ES-I3 (cell line): ENCODE measurements around the gene HKDC1.
A peak's percentile ranks its signal among the peaks of the same experiment; 100 is the strongest.
"Not testable (repeated sequence)": the region's sequence is repeated elsewhere in the genome, so short reads cannot be mapped to it uniquely, and the experiment has no call there.

Experiments used
- H3K36me3 ChIP-seq: 2 replicates; pipeline ENCODE4 v1.6.1; 2013; ENCODE audit warnings: mild to moderate bottlenecking, low read length, control low read depth, moderate library complexity; ENCODE audit not compliant: insufficient read depth
- H3K4me1 ChIP-seq: 2 replicates; pipeline ENCODE4 v1.6.1; 2013; ENCODE audit warnings: mild to moderate bottlenecking, control low read depth, low read length; ENCODE audit not compliant: insufficient read depth
- H3K9ac ChIP-seq: 2 replicates; pipeline ENCODE4 v1.6.1; 2013; ENCODE audit warnings: low read depth, mild to moderate bottlenecking, low read length, moderate library complexity
- H3K9me3 ChIP-seq: 2 replicates; pipeline ENCODE4 v1.6.1; 2013; ENCODE audit warnings: mild to moderate bottlenecking, low read length, moderate library complexity; ENCODE audit not compliant: control insufficient read depth, insufficient read depth

Gene HKDC1, protein sequence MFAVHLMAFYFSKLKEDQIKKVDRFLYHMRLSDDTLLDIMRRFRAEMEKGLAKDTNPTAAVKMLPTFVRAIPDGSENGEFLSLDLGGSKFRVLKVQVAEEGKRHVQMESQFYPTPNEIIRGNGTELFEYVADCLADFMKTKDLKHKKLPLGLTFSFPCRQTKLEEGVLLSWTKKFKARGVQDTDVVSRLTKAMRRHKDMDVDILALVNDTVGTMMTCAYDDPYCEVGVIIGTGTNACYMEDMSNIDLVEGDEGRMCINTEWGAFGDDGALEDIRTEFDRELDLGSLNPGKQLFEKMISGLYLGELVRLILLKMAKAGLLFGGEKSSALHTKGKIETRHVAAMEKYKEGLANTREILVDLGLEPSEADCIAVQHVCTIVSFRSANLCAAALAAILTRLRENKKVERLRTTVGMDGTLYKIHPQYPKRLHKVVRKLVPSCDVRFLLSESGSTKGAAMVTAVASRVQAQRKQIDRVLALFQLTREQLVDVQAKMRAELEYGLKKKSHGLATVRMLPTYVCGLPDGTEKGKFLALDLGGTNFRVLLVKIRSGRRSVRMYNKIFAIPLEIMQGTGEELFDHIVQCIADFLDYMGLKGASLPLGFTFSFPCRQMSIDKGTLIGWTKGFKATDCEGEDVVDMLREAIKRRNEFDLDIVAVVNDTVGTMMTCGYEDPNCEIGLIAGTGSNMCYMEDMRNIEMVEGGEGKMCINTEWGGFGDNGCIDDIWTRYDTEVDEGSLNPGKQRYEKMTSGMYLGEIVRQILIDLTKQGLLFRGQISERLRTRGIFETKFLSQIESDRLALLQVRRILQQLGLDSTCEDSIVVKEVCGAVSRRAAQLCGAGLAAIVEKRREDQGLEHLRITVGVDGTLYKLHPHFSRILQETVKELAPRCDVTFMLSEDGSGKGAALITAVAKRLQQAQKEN

DNA sequence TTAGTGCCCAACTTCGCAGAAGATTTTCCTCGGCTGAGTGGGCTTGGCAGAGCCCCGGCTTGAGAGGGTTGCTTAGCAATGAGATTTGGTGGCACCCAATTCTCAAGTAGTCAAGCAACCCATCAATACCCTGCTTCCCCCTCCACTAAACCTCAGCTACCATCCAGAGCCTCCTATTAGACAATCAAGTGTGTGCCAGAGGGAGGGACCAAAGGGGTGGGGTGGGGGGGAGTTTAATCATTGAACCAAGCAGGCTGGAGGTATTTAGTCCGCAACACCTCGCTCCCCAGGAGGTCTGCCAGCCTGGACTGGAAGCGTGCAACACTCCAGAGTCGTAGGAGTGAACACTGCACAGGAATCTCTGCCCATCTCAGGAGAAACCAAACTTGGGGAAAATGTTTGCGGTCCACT is at the start of gene HKDC1:
Gene HKDC1 (plus strand): TSS at position 292 of the 411 bp plus-strand sequence. CDS start 104 bp downstream, at position 396.
- peaks cover 18% of the 10 kb centered on the region for H3K4me1 ChIP-seq
- H3K9me3 ChIP-seq, result no peaks in the 10 kb centered on the region
- no peaks in the 10 kb centered on the region for H3K36me3 ChIP-seq
- H3K9ac ChIP-seq, result no peak within 1 kb of the TSS

DNA sequence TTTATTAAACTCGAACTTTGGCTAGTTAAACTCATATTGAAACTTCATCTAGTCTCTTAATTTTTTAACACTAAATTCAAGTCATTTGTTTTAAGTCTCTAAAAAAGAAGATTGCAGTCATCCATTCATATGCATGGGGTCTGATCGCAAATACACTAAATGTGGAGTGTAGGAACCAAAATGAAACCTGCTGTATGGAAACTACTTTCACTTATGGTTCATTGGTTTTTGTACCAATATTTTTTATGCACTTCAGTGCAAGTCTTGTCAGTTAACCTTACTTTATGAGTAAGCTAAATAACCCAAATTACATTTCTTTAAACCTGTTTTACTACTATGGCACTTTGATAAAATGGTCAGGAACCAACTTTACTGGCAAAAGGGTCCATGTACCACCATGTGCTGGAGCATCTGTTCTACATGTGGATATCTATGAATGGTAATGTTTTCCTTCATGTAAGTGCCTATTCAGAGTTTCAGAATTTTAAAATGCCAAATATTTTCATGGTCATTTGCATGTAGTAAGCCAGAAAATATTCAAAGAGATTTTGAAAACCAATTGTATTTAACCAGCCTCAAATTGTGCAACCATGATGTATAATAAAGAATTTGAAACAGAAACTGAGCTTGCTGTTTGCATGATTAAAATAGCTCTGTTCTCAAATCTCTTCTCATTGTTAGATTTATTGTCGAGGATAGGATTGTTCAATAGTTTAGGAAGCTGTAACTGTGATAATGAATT is 47.7 kb upstream of the HKDC1 start:
- no peaks in the 10 kb centered on the region for H3K9me3 ChIP-seq
- no peaks in the 10 kb centered on the region for H3K36me3 ChIP-seq
- no peaks in the 10 kb centered on the region for H3K4me1 ChIP-seq
- no peak overlapping the region for H3K9ac ChIP-seq

DNA sequence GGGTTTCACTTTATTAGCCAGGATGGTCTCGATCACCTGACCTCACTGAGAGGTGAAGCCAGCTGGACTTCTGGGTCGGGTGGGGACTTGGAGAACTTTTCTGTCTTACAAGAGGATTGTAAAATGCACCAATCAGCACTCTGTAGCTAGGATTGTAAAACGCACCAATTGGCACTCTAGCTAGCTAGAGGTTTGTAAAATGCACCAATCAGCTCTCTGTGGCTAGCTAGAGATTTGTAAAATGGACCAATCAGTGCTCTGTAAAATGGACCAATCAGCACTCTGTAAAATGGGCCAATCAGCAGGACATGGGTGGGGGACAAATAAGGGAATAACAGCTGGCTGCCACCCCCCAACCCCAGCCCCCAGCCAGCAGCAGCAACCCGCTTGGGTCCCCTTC is 44.8 kb upstream of the HKDC1 start:
- H3K4me1 ChIP-seq, H3K9me3 ChIP-seq, H3K9ac ChIP-seq, H3K36me3 ChIP-seq: not testable (repeated sequence)

DNA sequence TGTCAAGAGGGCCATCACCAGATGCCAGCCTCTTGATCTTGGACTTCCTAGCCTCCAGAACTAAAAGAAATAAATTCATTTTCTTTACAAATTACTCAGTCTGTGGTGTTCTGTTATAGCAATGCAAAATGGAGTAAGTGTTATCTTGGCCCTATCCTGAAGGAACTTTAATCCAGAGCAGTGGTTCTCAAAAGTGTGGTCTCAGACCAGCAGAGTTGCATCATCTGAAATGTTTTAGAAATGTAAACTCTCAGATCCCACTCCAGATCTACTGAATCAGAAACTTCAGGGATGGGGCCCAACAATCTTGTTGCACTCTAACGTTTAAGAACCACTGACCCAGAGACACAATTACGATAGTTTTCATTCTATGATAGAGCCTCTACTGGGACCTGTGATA is 43.3 kb upstream of the HKDC1 start:
- no peak overlapping the region for H3K9ac ChIP-seq
- no peaks in the 10 kb centered on the region for H3K36me3 ChIP-seq
- H3K9me3 ChIP-seq, result no peaks in the 10 kb centered on the region
- no peaks in the 10 kb centered on the region for H3K4me1 ChIP-seq

DNA sequence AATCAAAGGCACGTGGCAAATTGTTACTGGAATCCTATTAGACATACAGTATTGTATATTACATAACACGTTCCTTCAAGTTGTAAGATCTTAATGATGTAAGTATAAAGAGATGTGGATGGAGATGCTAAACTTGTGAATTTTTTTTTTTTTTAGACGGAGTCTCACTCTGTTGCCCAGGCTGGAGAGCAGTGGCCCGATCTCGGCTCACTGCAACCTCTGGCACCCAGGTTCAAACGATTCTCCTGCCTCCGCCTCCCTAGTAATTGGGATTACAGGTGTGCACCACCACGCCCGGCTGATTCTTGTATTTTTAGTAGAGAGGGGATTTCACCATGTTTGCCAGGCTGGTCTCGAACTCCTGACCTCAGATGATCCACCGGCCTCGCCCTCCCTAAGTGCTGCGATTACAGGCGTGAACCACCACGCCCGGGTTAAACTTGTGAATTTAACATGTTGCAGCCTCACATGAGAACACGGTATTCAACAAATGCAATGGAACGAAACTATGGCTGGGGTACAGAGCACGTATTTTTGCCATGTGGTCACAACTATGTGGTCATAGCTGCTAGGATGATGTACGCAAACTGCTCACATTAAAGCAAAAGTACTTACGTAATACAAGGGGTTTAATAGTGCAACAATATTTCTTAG is 40.9 kb upstream of the HKDC1 start:
- Histone ChIP-seq H3K9ac (peak overlapping the region; percentile 85), H3K9me3 (no peaks in the 10 kb centered on the region), H3K36me3 (no peaks in the 10 kb centered on the region), H3K4me1 (no peaks in the 10 kb centered on the region)

DNA sequence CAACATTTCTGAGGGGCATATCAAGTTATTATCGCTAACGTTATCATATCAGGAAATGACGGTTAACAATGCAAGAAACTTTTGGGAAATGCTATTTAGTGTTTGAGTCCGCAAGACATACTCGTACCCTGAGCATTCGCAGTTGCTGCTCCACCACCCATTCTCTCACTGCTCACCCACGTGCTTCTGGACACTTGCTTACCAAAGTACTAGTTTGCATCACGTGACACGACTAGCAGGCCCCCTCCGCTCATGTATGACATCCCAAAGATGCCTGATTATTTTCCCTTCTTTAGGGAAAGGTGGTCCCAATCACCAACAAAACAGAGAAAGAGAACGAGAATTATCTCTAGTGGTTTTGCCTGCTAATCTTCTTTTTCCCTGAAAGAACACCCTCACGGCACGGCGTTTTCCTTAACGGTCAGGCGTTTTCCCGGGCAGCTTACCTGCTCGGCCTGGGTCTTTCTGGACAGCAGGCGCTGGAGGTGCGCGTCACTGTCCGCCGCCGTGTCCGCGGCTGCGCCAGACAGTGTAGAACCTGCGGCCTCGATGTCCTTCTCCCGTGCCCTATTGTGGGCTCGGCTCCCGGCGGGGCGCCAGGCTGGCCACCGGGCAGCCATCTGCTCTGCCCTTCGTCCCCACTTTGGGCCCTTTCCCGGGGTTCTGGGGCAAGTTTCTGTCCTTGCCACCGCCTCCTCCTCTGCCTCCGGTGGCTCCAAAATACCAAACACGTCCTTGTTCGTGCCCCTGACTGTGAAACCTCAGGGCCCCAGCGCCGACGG is 40.2 kb upstream of the HKDC1 start, which contains the start of gene SUPV3L1:
Gene SUPV3L1 (plus strand): TSS at position 492 of the 782 bp plus-strand sequence. CDS start 58 bp downstream, at position 550.
- Histone ChIP-seq H3K9ac (peak within 1 kb of the TSS; percentile 85), H3K9me3 (no peaks in the 10 kb centered on the region), H3K4me1 (no peaks in the 10 kb centered on the region), H3K36me3 (no peaks in the 10 kb centered on the region)

DNA sequence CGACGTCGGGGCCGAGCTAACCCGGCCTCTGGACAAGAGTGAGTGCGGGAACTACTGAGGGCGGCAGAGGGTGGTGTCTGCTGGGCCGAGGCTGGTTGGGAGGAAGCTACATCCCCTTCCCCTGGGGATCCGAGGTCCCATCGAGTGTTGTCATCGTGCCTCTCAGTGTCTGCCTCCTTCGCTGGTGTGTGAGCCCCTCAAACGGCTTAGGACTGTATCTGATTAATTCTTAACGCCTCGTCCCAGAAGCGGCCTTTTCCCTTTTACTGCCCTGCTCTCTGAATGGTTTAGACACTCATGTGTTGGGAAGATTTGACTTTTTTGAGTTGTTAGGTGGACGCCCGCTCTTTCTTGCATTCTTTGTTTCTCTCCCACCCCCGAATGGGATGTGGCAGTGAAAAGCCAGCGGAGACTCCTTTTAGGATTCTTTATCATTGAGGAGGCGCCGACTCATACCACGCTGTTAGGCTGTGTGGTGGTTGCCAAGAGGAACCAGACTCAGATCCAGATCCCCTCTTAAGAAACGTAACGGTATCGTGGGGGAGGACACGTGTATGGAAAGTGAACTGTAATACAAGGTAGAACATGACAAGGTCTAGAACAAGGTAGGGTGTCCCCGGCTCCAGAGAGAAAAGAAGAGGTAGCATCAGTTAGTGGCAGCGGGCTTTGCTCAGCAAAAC is 39.5 kb upstream of the HKDC1 start:
- Histone ChIP-seq H3K4me1 (no peaks in the 10 kb centered on the region), H3K9me3 (no peaks in the 10 kb centered on the region), H3K9ac (peak overlapping the region; percentile 85), H3K36me3 (no peaks in the 10 kb centered on the region)

DNA sequence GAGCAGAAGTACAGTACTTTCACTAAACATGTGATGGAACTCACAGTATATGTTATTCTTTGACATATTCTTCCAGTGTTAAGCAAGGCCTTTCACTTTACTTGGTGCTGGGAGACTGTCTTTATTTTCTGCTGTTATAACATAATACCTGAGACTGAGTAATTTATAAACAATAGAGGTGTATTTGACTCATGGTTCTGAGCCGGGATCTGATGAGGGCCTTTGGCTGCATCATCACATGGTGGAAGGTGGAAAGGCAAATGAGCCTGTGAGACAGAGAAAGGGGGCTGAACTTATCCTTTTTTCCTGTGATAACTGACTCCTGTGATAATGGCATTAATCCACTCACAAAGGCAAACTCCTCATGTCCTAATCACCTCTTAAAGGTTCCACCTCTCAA is 38.7 kb upstream of the HKDC1 start:
- Histone ChIP-seq H3K9ac (peak overlapping the region; percentile 85; the same call in 1 of the 2 replicates), H3K4me1 (no peaks in the 10 kb centered on the region), H3K9me3 (no peaks in the 10 kb centered on the region), H3K36me3 (peaks cover 2% of the 10 kb centered on the region; the same call in 1 of the 2 replicates)

DNA sequence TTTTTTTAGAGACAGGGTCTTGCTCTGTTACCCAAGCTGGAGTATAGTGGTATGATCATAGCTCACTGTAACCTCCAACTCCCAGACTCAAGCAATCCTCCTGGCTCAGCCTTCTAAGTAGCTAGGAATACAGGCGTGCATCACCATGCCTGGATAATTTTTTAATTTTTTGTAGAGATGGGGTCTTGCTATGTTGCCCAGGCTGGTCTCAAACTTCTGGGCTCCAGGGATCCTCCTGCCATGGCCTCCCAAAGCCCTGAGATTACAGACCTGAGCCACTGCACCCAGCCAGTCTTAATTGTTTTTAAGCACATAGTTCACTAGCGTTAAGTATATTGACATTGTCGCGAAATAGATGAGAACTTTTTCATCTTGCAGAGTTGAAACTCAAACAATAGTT is 38.1 kb upstream of the HKDC1 start:
- Histone ChIP-seq H3K9me3 (no peaks in the 10 kb centered on the region), H3K9ac (no peak overlapping the region), H3K36me3 (peaks cover 4% of the 10 kb centered on the region; the same call in 1 of the 2 replicates), H3K4me1 (no peaks in the 10 kb centered on the region)

DNA sequence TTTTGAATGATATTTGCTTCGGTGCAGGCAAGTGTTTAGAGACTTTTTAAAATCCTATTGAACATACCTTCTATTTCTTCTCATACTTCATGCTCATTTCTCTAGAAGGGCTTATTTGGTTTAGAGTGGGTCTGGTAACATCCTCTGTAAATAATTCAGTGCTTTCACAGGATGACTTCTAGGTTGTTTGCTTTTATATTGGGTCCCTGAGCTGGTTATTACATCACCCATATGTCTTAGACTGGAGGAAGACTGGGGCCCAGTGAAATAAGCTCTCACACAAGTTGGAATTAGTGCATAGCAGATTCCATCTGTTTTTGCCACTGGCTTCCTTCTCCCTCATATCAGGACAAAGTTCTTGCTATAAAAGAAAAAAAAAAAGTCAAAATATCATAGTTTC is 33.6 kb upstream of the HKDC1 start:
- no peak overlapping the region for H3K9ac ChIP-seq
- peaks cover 12% of the 10 kb centered on the region for H3K36me3 ChIP-seq
- no peaks in the 10 kb centered on the region for H3K4me1 ChIP-seq
- no peaks in the 10 kb centered on the region for H3K9me3 ChIP-seq

DNA sequence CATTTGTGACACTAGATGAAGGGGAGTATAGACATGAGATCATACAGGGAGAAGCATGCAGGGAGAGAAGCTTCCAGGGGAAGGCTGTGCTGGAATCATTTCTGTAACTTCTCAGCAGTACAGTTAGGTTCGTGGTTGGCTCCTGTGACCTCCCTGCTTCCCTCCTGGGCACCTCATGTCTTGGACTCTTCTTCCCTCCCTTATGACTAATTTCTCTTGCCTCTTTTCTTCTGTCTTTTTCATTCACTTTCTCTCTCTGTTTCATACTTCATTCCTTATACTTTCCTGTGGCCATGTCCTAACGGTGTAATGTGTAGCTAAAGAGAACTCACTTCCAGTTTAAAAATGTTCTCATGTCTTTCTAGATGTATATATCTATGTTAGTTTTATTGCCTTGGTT is 19.1 kb upstream of the HKDC1 start:
- no peaks in the 10 kb centered on the region for H3K4me1 ChIP-seq
- H3K9me3 ChIP-seq, result no peaks in the 10 kb centered on the region
- H3K36me3 ChIP-seq, result peaks cover 31% of the 10 kb centered on the region
- H3K9ac ChIP-seq, result no peak overlapping the region

DNA sequence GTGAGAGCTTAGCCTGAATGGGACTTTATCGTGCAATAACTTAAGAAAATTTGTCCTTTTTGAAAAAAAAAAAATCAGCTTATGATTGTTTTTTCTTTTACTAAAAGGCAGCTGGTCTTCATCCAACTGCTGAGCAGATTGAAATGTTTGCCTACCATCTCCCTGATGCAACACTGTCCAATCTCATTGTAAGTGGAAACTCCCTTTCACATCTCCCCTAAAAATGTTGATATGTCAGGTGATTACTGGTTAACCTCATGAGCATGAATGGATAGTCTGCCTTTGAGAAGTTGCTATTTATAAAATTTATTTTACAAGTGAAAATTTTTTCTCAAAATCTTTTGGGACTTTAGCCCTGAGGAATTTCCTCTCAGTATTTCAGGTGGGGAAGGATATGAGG is 17.8 kb upstream of the HKDC1 start:
- Histone ChIP-seq H3K36me3 (peaks cover 28% of the 10 kb centered on the region), H3K9me3 (no peaks in the 10 kb centered on the region), H3K4me1 (no peaks in the 10 kb centered on the region)

DNA sequence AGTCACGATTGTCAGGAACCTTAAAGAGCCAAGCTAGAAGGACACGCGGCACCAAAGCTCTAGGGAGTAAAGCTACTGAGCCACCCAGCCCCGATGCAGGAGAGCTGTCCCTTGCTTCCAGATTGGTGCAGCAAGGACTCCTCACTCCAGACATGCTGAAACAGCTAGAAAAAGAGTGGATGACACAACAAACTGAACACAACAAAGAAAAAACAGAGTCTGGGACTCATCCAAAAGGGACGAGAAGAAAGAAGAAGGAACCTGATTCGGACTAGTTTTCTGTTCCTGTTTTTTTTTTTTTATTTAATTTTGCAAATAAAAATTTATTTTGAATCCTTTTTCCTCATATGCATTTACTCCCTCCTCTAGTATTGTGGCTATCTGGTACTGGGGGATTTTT is 11.4 kb upstream of the HKDC1 start:
- peaks cover 8% of the 10 kb centered on the region; the same call in 1 of the 2 replicates for H3K4me1 ChIP-seq
- no peak overlapping the region for H3K9ac ChIP-seq
- no peaks in the 10 kb centered on the region for H3K9me3 ChIP-seq
- H3K36me3 ChIP-seq, result peaks cover 13% of the 10 kb centered on the region

More for the DNA sequence above, 17.8 kb upstream of the HKDC1 start:
- H3K9ac ChIP-seq, result no peak overlapping the region
